ENCODE results near the gene TOM1L2.

- TF ChIP-seq POLR2A (IDR thresholded peaks at IDR 0.05): no peak
- no peak for TF ChIP-seq CTCF (IDR thresholded peaks at IDR 0.05)
These were observed 122.9 kb downstream of the TOM1L2 start for GRCh38 chr17:17849147-17849820.

All from lower leg skin (tissue), 3 donors.